ENCODE results near the gene INHBB. TPM values are rescaled to one million over a fixed set of nuclear protein-coding genes. Genes with fewer than 3 reads are reported as not detected.
"Not testable (repeated sequence)": the region's sequence is repeated elsewhere in the genome, so short reads cannot be mapped to it uniquely, and the experiment has no call there.

The INHBB gene
- total RNA-seq, 1 donor from 2014 or later = 7.1 TPM

DNA sequence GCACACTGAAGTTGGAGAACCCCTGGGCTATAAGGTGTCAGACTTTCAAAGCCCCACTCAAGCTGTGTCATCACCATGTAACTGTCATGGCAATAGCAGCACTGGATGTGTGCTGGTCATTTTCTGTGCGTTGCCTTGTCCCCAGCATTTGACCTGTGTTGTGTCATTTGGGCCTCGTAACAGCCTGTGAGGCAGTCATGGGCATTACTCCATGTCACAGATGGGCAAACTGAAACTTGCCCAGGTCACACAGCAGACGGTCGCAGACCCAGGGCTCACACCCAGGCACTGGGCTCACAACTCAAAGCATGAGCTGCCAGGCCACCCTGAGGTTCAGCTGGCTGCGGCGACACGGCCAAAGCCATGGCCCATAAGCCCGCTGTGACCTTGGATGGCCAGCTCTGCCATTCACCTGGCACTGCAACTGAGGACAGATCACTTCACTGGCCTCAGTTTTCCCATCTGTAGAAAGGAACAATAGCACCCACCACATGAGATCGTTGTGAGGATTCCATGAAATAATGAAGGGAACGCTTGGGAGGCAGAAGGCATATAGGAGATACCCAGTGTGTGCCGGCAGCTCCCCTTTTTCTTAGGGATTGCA lies 36.7 kb downstream of the INHBB start:
- no peak for DNase-seq

DNA sequence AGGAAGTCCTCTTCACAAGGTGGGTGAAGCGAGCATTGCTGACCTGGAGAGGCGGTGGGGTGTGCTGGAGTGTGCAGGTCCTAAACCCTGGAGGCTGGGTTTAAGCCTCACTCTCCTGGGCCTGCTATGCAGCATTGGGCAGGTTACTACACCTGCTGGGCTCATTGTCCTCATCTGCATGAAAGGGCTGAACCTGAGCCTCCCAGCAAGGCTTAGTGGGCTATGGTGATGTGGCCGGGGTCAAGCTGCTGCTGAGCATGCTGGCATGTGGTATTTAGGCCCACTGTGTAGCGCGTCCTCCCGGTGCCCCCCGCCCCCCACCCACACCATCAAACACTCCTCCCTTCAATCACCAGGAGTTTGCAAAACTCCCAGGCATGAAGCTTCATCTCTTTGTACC lies 37.3 kb downstream of the INHBB start:
- no peak for DNase-seq

DNA sequence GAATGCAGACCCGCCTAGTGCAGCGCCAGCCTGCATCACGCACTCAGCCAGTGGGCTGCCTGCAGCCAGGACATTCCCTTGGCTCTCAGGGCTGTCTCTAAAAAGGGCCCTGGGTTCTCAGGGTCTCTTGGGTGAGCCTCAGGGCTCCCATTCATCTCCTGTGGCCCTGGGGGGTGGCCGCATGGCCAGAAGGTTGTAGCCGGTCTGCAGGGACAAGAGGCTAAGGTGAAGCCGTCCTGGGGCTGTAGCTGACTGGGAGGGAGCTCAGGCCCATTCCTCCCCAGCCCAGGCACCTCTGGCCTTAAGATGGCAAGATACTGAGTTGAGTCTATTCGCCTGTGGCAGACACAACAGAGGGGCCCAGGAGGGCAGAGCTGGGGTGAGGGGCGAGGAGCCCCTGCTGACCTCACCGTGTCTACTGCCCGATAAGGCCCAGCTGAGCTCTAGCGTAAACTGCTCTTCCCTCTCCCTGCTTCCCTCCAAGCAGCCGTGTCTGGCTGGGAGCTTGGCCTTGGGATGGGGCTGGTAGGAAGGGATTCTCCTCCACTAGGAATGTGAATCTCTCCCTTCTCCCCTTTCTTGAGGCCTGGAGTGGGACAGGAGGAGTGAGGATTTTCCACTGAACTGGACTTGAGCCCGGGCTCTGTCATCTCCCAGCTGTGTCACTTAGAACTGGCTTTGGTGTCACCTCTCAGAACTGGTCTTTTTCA lies 37.9 kb downstream of the INHBB start:
- DNase-seq = no peak

GRCh38 chr2:120384486-120385354 lies 38.8 kb downstream of the INHBB start:
- no peak for DNase-seq

DNA sequence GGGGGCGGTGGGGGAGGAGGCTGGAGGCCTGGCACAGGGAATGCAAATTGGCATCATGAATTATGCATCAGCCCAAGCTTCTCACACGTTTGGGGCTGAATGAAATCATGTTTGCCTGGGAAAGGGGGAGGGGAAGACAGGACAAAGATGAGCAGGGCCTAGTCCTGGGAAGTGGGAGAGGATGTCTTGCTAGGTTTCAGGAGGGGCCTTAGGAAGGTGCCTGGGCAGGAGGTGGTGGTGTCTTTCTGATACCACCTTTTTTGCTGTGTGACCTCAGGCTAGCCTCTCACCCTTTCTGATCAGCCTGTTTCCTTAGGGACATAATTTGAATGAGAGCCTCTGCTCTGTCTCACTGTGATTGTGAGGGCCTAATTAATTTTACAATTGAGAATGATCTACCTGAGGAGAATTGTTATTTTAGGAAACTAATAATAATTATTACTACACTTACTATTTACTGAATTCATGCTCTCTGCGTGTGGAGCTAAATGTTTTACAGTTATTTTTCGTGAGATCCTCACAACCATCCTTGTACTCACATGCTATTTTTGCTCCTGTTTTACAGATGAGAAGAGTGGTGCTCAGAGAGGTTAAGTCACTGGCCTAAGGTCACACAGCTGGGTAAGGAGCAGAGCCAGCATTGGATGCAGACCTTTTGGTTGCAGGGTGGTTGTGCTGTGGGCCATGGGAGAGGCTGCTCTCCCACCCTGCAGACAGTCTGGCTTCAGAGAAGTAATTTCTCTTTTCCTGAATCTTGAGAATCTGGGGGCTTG lies 39.6 kb downstream of the INHBB start:
- DNase-seq = no peak

- DNase-seq = no peak
Measured at GRCh38 chr2:120388222-120389035, 42.5 kb downstream of the INHBB start.

- DNase-seq = no peak
Measured at GRCh38 chr2:120389036-120389391, 43.1 kb downstream of the INHBB start.

DNA sequence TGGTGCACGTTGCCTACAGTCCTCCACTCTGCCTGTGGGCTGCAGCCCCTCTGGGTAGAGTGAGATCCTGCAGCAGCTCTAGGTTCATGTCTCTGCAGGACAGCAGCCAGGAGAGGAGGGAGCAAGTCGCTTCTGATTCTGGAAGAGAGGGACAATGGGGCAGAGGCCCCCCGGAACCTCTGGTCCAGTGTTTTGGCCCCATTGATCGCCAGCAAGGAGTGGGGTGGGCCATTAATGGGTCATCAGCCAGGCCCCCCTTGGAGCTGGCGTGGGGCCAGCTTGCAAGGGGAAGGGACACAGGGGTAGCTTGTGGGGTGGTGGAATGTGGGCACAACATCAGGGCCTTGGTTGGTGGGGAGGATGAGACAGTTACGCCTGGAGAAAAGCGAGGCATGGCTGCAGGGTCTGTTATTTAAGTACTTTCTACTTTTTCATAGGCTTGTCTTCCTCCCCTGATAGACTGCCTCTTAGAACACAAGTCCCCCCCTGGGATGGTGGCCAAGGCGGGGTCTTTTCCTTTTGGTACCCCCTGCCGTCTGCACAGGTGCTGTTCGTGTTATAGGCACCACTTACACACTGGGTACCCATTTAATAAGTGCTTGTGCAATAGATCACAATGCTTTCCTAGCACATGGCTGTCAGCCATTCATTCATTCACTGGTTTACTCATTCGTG lies 44.6 kb downstream of the INHBB start:
- no peak for DNase-seq

GRCh38 chr2:120391382-120391781 lies 45.4 kb downstream of the INHBB start:
- not testable (repeated sequence) for DNase-seq

- no peak for DNase-seq
Measured at GRCh38 chr2:120391911-120392665, 46.2 kb downstream of the INHBB start.

- no peak for DNase-seq
Measured at GRCh38 chr2:120392923-120393322, 47.0 kb downstream of the INHBB start.

GRCh38 chr2:120393456-120393855 lies 47.5 kb downstream of the INHBB start:
- DNase-seq = no peak

- no peak for DNase-seq
Measured at GRCh38 chr2:120394764-120395163, 48.8 kb downstream of the INHBB start.

DNA sequence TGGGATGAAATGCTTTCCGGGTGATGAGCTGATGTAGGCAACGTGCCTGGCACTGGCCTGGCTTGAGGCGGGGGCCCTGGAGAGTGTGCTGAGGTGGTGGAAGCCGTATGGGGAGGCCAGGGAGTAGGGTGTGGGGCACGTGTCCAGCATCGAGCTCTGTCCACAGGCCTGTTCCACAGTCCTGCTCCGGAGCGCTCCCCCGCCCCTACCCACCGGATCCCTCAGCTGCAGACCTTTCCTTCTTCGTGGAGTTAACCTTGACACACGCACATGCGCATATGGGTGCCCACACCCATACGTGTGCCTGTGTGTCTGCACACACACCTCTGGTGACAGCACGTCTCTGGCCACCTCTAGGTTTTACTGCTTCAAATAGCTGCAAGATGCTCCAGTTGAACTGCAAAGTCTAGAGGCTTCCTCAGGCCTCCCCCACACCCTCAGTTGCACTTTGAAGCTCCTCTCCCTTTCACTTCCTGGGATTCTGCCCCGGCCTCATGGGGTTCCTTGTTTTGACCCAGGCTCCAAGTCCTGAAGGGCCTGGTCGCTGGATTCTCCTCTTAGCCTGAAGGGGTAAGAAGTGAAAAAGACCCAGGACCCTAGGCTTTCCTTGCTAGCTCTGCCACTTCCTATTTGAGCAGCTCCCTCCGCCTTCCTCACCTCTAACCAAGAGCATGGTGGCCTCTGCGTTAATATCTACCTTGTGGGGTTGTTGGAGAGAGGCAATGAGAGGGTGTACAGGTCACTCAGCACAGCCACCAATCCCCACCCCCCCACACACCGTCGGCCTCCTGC lies 49.5 kb downstream of the INHBB start:
- DNase-seq = no peak

GRCh38 chr2:120396013-120396860 lies 50.3 kb downstream of the INHBB start:
- no peak for DNase-seq

DNA sequence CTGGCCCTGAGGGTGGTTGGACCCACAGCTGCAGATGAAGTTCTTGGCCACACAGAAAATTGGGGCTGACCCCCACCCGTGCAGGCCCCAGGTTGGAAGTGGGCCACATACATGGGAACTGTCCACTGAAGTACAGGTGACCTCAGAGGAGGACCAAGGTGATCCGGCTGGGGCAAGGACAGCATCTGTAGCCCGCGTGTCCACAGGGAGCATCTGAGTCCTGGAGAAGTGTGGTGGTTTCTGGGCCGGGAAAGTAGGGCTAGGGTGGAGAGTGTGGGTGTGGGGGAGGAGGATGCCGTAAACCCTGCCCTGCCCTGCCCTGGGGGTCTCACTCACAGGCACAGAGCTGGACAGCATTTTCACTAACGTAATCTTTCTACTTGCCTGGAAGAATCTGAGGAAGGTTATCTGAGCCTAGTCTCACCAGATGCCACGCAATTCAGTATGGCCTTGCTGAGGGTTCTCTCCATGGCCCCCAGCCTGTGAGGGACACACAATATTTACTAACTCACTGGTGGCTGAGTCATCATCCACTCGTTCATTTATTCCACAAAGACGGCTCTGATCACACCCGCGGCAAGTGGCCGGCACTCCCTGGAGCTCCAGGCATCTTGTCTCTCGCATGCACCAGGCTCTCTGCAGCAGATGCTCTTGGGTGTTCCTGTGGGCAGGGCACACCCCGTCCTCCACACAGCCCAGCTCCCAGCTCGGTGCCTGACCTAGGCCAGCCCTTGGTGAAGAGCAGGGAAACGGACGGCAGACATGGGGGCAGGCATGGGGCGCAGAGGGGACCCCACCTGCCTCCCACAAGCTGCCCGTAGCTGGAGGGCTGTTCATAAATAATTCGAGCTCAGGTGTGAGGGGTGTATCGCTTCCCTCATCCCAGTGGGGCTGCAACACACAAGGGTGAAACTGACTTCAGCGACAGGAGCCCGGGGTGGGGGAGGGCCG lies 51.2 kb downstream of the INHBB start:
- DNase-seq = no peak

Data from skin of body (tissue), 2 donors.